MCF 10A (cell line): ENCODE measurements around the gene TRAPPC3L. TPM values are rescaled to one million over a fixed set of nuclear protein-coding genes. Genes with fewer than 3 reads are reported as not detected.

Experiments
- BruUV-seq: library from RNA; stranded (reverse); fragments of 400-500 nt; replicated peaks from 2 replicates; lab custom pipeline; 2021; lab: Mats Ljungman, UMichigan
- CTCF ChIA-PET: fragments of 300-600 bp; sonication (Branson Sonifier 250); formaldehyde crosslinking; extraction: SDS; loops from one replicate; lab custom pipeline; 2021; ENCODE audit warnings: antibody characterized with exemption, inconsistent platforms; lab: Yijun Ruan, JAX
- POLR2A ChIA-PET: fragments of 300-600, 350-650 bp; sonication (Branson Sonifier 250); formaldehyde crosslinking; extraction: SDS; loops from one replicate; lab custom pipeline; 2020; ENCODE audit warnings: antibody characterized with exemption, inconsistent platforms; lab: Yijun Ruan, JAX
- DNase-seq: peaks from one replicate; pipeline ENCODE4 v3.0.0-alpha.2; 2018; ENCODE audit not compliant: unreplicated experiment
- H3K27ac Mint-ChIP-seq: one replicate; pipeline ENCODE4 v1.8.0; 2022; ENCODE audit warnings: mild to moderate bottlenecking, low read depth, mixed read lengths; ENCODE audit not compliant: unreplicated experiment
- H3K27me3 Mint-ChIP-seq: one replicate; pipeline ENCODE4 v1.8.0; 2022; ENCODE audit warnings: mixed read lengths; ENCODE audit not compliant: insufficient read depth, unreplicated experiment
- H3K36me3 Mint-ChIP-seq: one replicate; pipeline ENCODE4 v1.8.0; 2022; ENCODE audit warnings: mild to moderate bottlenecking, moderate library complexity, mixed read lengths; ENCODE audit not compliant: insufficient read depth, unreplicated experiment
- H3K4me1 Mint-ChIP-seq: one replicate; pipeline ENCODE4 v1.8.0; 2022; ENCODE audit warnings: mixed read lengths; ENCODE audit not compliant: insufficient read depth, unreplicated experiment
- H3K4me3 Mint-ChIP-seq: one replicate; pipeline ENCODE4 v1.8.0; 2022; ENCODE audit warnings: mild to moderate bottlenecking, moderate library complexity, mixed read lengths; ENCODE audit not compliant: unreplicated experiment
- H3K9me3 Mint-ChIP-seq: one replicate; pipeline ENCODE4 v1.8.0; 2022; ENCODE audit warnings: mixed read lengths; ENCODE audit not compliant: unreplicated experiment
- intact Hi-C: fragments of 100-400 bp; cut with micrococcal nuclease; formaldehyde crosslinking; loops from 2 replicates; pipeline ENCODE4 v1.14.1; 2022
- total RNA-seq: library from RNA; stranded (reverse); gene quantifications from 2 replicates; pipeline ENCODE4 v1.2.3, GENCODE V29; 2022
- TF ChIP-seq, protein P1 (sequence below): fragments of 200-600 bp; IDR thresholded peaks from one replicate; pipeline ENCODE4 v1.8.0; 2022; ENCODE audit warnings: antibody characterized with exemption, mild to moderate bottlenecking; ENCODE audit not compliant: unreplicated experiment

TRAPPC3L gene
- total RNA-seq, 1 experiment from 2014 or later, result not detected

DNA sequence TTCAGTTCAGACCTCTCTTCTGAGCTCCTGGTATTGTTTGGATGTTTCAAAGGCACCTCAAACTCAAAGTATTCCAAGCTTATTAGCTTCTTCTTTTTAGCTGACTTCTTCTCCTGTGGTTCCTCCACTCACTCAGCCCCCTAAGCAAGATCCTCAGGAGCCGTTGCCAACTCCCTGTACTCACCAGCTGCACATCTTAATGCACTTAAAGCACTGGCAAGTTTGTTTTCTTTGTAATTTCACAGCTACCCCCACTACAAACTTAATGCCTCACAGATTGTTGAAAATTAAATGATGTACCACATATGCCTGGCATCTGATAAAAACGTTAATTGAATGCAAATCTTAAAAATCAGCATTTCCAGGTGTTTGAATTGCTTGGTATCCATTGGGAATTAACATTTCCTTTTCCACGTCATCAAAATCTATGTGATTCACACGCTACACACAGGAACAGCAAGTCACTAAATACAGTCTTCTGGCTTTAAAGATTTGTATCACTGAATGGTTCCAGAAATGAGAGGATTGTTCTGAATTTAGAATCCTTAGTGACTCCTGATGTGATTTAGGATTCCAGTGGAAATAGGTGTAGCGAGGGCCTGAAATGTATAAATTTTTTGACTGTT is 59.8 kb downstream of the TRAPPC3L start:
- CTCF ChIA-PET, result interaction anchor here (0.6 kb wide), 1 partner anchor 56 kb away, joined by 3 read pairs; no protein-coding TSS in a partner anchor
- H3K4me3 Mint-ChIP-seq, result no peak overlapping the region
- no peak overlapping the region for H3K27ac Mint-ChIP-seq
- BruUV-seq, result no TSS peak
- POLR2A ChIA-PET, result no interaction called here
- H3K27me3 Mint-ChIP-seq, result no peaks in the 10 kb centered on the region
- H3K9me3 Mint-ChIP-seq, result no peaks in the 10 kb centered on the region
- H3K36me3 Mint-ChIP-seq, result no peaks in the 10 kb centered on the region
- intact Hi-C loops, result no loop called here
- DNase-seq, result no peak
- TF ChIP-seq, protein P1, sequence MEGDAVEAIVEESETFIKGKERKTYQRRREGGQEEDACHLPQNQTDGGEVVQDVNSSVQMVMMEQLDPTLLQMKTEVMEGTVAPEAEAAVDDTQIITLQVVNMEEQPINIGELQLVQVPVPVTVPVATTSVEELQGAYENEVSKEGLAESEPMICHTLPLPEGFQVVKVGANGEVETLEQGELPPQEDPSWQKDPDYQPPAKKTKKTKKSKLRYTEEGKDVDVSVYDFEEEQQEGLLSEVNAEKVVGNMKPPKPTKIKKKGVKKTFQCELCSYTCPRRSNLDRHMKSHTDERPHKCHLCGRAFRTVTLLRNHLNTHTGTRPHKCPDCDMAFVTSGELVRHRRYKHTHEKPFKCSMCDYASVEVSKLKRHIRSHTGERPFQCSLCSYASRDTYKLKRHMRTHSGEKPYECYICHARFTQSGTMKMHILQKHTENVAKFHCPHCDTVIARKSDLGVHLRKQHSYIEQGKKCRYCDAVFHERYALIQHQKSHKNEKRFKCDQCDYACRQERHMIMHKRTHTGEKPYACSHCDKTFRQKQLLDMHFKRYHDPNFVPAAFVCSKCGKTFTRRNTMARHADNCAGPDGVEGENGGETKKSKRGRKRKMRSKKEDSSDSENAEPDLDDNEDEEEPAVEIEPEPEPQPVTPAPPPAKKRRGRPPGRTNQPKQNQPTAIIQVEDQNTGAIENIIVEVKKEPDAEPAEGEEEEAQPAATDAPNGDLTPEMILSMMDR, result no peak
- H3K4me1 Mint-ChIP-seq, result no peaks in the 10 kb centered on the region

DNA sequence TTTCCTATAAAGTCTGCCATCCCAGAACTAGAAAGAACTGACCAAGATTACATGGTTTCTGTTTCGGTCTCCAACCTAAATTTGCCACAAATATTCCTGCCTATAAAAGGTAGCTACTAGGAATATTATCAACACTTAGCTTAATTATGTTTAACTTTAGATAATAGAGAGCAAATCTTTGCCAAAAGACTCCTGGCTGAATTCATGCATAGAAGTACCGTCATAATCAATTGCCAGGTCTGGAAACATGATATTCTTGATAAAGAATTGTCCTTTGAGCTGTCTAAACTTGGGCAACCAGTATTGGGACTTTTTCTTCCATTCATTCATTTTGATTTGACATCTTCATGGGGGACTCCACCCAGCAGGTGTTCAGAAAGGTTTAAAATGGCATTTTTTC is 61.9 kb downstream of the TRAPPC3L start:
- Mint-ChIP-seq H3K4me3 (no peak overlapping the region), H3K27me3 (no peaks in the 10 kb centered on the region), H3K27ac (no peak overlapping the region), H3K4me1 (no peaks in the 10 kb centered on the region), H3K36me3 (no peaks in the 10 kb centered on the region), H3K9me3 (no peaks in the 10 kb centered on the region)
- POLR2A ChIA-PET, result interaction anchor here (0.9 kb wide), 1 partner anchor 204 kb away, joined by 3 read pairs; the partner anchor contains the start of gene TSPYL1
- TF ChIP-seq, protein P1, result no peak
- no peak for DNase-seq
- CTCF ChIA-PET, result interaction anchor here (1.1 kb wide), 1 partner anchor 13 kb away, joined by 4 read pairs; no protein-coding TSS in a partner anchor
- BruUV-seq, result no TSS peak
- intact Hi-C loops, result no loop called here

DNA sequence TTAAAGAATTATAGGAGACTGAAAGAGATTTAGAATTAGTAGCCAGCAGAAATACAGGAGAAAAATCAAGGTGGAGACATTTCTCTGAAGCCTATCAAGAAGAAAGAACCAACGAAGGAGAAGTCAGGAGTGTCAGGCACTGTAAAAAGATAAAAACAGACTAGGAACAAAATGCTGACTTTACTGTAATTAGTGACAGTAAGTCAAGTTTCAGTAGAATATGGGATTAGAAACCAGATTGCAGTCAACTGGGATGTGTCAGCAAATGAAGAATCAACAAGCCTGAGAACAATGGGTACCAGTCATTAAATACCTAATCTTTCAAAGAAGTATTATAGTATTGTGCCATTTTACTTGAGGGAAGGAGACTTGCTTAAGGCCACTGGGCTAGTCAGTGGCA is 62.7 kb downstream of the TRAPPC3L start:
- Mint-ChIP-seq H3K27ac (no peak overlapping the region), H3K4me1 (no peaks in the 10 kb centered on the region), H3K27me3 (no peaks in the 10 kb centered on the region), H3K36me3 (no peaks in the 10 kb centered on the region), H3K9me3 (no peaks in the 10 kb centered on the region), H3K4me3 (no peak overlapping the region)
- ChIA-PET CTCF (interaction anchor here (1.1 kb wide), 1 partner anchor 14 kb away, joined by 4 read pairs; no protein-coding TSS in a partner anchor), POLR2A (no interaction called here)
- BruUV-seq, result no TSS peak
- DNase-seq, result no peak
- intact Hi-C loops, result no loop called here
- TF ChIP-seq, protein P1, result no peak

DNA sequence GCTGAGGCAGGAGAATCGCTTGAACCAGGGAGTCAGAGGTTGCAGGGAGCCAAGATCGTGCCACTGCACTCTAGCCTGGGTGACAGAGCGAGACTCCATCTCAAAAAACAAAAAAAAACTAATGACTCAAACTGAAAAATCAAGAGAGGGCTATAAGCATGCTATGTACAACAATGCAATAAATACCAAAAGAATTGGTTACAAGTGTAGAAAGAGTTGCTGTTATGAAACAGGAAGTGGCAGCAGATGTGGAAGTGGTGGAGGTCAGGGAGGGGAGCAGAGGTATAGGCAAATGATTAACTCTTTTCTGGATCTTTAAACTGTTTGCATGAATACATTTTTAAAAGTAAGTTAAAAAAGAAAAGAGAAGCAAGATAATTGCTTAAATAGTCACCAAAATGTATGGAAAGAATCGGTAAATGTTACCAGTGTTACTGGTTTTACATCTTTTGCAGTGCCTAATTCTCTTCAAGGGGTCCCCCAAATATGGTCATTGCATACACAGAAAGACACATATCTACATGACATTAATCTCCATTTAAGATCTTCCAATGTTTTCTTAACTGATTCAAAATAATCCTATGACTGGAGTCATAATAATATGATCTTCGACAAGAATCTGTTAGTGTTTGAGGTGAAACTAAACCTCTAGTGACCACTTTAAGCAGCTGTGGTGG is 69.3 kb downstream of the TRAPPC3L start:
- no peaks in the 10 kb centered on the region for H3K36me3 Mint-ChIP-seq
- ChIA-PET POLR2A (no interaction called here), CTCF (no interaction called here)
- no peak overlapping the region for H3K27ac Mint-ChIP-seq
- DNase-seq, result peak; percentile 6
- H3K4me3 Mint-ChIP-seq, result no peak overlapping the region
- intact Hi-C loops, result no loop called here
- no peaks in the 10 kb centered on the region for H3K4me1 Mint-ChIP-seq
- no TSS peak for BruUV-seq
- TF ChIP-seq, protein P1, result no peak
- H3K9me3 Mint-ChIP-seq, result no peaks in the 10 kb centered on the region
- H3K27me3 Mint-ChIP-seq, result no peaks in the 10 kb centered on the region
